Measurements from ENCODE around the gene SDCCAG8.

DNA sequence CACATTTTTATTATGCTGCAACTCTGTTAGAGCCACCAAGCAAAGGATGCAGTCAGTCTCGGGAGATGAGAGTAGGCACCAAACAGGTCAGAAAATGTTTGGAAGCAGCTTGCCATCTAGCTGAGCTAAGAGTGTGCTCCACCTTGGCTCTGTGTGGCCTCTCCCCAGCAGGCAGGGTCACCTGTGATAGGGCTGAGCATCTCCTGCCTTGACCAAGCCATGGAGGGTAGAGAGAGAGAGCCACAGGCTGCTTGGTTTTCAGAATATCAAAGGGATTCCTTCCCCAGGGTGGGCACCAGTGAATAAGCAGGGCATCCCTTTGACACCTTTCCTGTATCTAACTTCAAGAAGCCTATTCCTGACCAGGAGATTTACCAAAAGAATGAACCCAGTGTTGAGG lies 135.5 kb downstream of the SDCCAG8 start:
- TF ChIP-seq, protein P1, sequence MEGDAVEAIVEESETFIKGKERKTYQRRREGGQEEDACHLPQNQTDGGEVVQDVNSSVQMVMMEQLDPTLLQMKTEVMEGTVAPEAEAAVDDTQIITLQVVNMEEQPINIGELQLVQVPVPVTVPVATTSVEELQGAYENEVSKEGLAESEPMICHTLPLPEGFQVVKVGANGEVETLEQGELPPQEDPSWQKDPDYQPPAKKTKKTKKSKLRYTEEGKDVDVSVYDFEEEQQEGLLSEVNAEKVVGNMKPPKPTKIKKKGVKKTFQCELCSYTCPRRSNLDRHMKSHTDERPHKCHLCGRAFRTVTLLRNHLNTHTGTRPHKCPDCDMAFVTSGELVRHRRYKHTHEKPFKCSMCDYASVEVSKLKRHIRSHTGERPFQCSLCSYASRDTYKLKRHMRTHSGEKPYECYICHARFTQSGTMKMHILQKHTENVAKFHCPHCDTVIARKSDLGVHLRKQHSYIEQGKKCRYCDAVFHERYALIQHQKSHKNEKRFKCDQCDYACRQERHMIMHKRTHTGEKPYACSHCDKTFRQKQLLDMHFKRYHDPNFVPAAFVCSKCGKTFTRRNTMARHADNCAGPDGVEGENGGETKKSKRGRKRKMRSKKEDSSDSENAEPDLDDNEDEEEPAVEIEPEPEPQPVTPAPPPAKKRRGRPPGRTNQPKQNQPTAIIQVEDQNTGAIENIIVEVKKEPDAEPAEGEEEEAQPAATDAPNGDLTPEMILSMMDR (conservative IDR thresholded peaks at IDR 0.05): no peak
- no peak for TF ChIP-seq ZFX (IDR thresholded peaks at IDR 0.05)

Measured in C4-2B (cell line).